ENCODE results near the gene TBXA2R.

The TBXA2R gene

GRCh38 chr19:3551792-3552095 lies 54.9 kb downstream of the TBXA2R start:
- no peak for DNase-seq (ENCODE audit: low read depth)

GRCh38 chr19:3550947-3551791 lies 55.5 kb downstream of the TBXA2R start:
- no peak for DNase-seq (ENCODE audit: low read depth)

GRCh38 chr19:3549816-3550215 lies 56.9 kb downstream of the TBXA2R start:
- no peak for DNase-seq (ENCODE audit: low read depth)

- no peak for DNase-seq (ENCODE audit: low read depth)
Observed at GRCh38 chr19:3548606-3549005, 58.1 kb downstream of the TBXA2R start.

- no peak for DNase-seq (ENCODE audit: low read depth)
Observed at GRCh38 chr19:3547767-3548282, 58.9 kb downstream of the TBXA2R start.

- no peak for DNase-seq (ENCODE audit: low read depth)
Observed at GRCh38 chr19:3547301-3547731, 59.4 kb downstream of the TBXA2R start.

GRCh38 chr19:3546119-3546518 lies 60.6 kb downstream of the TBXA2R start:
- DNase-seq (ENCODE audit: low read depth) = no peak

GRCh38 chr19:3545669-3546034 lies 61.0 kb downstream of the TBXA2R start:
- DNase-seq (ENCODE audit: low read depth) = no peak

- peak; percentile 78 for DNase-seq (ENCODE audit: low read depth)
Observed at GRCh38 chr19:3544742-3545668, 61.7 kb downstream of the TBXA2R start.

All from activated T-cell treated with anti-CD3 and anti-CD28 coated beads for 1 hour (primary cell).